Neutrophil (primary cell): ENCODE data around the gene FBN2.

Experiments used
- H3K27ac ChIP-seq: fragments of 200-600 bp; sonication (generic); 2 replicates; pipeline ENCODE4 v1.5.1; 2016; ENCODE audit warnings: mild to moderate bottlenecking, moderate library complexity
- H3K27me3 ChIP-seq: fragments of 200-600 bp; sonication (generic); 2 replicates; pipeline ENCODE4 v1.6.0; 2016; ENCODE audit warnings: mild to moderate bottlenecking
- H3K36me3 ChIP-seq: fragments of 200-600 bp; sonication (generic); 2 replicates; pipeline ENCODE4 v1.5.1; 2017
- H3K4me1 ChIP-seq, 2 experiments: fragments of 200-600 bp in 1 of 2; sonication (generic) in 1 of 2; 1 replicate in 1 of 2; 2 replicates in 1 of 2; pipeline versions ENCODE4 v1.5.1 to v1.6.1; 2013 to 2016; ENCODE audit warnings: low read depth in 1 of 2, low read length in 1 of 2, mild to moderate bottlenecking in 1 of 2, moderate library complexity in 1 of 2; ENCODE audit not compliant: control insufficient read depth in 1 of 2, insufficient read depth in 1 of 2
- H3K4me3 ChIP-seq, 2 experiments: fragments of 200-600 bp in 1 of 2; sonication (generic) in 1 of 2; 1 replicate in 1 of 2; 2 replicates in 1 of 2; pipeline ENCODE4 v1.5.1; 2013 to 2016; ENCODE audit warnings: low read depth in 1 of 2, low read length in 1 of 2, mild to moderate bottlenecking in 1 of 2, moderate library complexity in 1 of 2
- H3K9me3 ChIP-seq: fragments of 200-600 bp; sonication (generic); 2 replicates; pipeline ENCODE4 v1.5.1; 2016
- TF ChIP-seq, protein P1 (sequence below): fragments of 200-600 bp; sonication (generic); IDR thresholded peaks from 2 replicates; pipeline ENCODE4 v1.5.1; 2016; ENCODE audit warnings: antibody characterized with exemption

FBN2 gene

GRCh38 chr5:128228008-128228407 is 310.0 kb downstream of the FBN2 start:
- Histone ChIP-seq H3K36me3 (no peaks in the 10 kb centered on the region), H3K4me1 (no peaks in the 10 kb centered on the region), H3K4me3 (no peak overlapping the region), H3K27ac (no peak overlapping the region), H3K27me3 (no peaks in the 10 kb centered on the region), H3K9me3 (no peaks in the 10 kb centered on the region)
- TF ChIP-seq, protein P1, sequence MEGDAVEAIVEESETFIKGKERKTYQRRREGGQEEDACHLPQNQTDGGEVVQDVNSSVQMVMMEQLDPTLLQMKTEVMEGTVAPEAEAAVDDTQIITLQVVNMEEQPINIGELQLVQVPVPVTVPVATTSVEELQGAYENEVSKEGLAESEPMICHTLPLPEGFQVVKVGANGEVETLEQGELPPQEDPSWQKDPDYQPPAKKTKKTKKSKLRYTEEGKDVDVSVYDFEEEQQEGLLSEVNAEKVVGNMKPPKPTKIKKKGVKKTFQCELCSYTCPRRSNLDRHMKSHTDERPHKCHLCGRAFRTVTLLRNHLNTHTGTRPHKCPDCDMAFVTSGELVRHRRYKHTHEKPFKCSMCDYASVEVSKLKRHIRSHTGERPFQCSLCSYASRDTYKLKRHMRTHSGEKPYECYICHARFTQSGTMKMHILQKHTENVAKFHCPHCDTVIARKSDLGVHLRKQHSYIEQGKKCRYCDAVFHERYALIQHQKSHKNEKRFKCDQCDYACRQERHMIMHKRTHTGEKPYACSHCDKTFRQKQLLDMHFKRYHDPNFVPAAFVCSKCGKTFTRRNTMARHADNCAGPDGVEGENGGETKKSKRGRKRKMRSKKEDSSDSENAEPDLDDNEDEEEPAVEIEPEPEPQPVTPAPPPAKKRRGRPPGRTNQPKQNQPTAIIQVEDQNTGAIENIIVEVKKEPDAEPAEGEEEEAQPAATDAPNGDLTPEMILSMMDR, result no peak

DNA sequence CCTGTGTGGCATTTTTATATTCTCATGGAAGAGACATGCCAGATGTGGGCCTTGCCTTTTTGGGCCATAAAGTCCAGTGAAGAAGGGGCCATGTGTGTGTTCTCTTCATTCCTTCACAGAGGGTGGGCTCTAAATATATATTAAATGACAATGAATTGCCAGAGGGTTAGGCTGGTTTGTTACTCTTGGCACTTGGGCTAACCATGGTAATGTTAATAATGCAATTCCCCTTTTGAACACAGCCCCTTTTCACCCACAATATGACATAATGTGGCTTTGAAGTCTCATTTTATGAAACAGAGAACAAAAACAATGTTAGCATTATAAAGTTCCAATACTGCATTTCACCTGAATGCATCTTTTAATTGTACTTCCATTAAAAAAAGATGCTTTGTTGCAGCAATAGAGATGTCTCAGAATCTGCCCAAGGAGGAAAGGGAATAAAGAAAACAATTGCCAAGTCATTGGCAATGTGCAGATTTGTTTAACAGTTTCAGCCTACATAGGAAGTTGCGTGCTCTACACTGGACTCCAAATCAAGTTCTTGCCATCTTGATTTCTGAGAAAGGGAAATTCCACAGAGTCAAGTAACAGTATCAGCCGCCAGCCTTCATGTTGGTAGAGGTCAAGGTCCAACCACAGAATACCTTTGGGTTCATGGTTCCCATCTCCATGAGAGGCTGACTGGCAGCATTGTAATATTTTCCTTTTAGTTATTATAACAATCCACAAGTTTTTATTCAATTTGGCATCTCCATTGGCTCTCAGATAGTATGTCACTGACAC is 312.6 kb downstream of the FBN2 start:
- TF ChIP-seq, protein P1, result no peak
- no peaks in the 10 kb centered on the region for H3K4me1 ChIP-seq
- no peaks in the 10 kb centered on the region for H3K9me3 ChIP-seq
- H3K27ac ChIP-seq, result no peak overlapping the region
- H3K27me3 ChIP-seq, result no peaks in the 10 kb centered on the region
- no peaks in the 10 kb centered on the region for H3K36me3 ChIP-seq
- H3K4me3 ChIP-seq, result no peak overlapping the region

DNA sequence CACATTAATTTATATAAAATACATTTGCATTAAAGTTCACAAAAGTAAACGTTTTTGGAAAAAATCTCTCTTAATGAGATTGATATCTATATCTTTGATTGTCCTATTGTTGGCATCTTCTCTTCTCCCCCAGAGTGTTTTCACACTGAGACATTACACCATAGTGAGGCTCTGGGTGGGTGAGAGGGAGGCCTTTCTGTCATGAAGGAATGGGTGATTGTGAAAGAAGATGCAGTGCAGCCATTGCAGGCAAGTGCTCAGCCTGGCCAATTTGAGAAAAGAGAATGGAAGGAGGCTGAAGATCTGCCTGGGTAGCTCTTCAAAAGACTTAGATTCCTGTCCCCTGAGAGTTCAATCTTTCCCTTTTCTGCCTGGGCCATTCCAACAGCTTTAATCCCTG is 313.7 kb downstream of the FBN2 start:
- TF ChIP-seq, protein P1, result no peak
- Histone ChIP-seq H3K4me1 (no peaks in the 10 kb centered on the region), H3K27me3 (no peaks in the 10 kb centered on the region), H3K4me3 (no peak overlapping the region), H3K36me3 (no peaks in the 10 kb centered on the region), H3K27ac (no peak overlapping the region), H3K9me3 (no peaks in the 10 kb centered on the region)

DNA sequence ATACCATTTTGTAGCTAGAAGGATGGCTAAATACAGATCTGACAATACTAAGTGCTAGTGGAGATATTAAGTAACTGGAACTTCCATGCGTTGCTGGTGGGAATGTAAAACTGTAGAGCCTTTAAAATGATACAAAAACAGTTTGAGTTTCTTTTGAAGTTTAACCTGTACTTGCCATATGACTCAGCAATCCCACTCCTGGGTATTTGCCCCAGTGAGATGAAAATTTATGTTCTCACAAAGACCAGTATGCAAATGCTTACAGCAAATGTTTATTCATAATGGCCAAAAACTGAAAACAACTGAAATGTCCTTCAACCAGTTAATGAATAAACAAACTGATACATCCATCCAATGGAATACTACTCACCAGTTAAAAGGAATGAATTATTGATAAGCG is 317.2 kb downstream of the FBN2 start:
- Histone ChIP-seq H3K4me3 (no peak overlapping the region), H3K27me3 (no peaks in the 10 kb centered on the region), H3K36me3 (no peaks in the 10 kb centered on the region), H3K9me3 (no peaks in the 10 kb centered on the region), H3K4me1 (no peaks in the 10 kb centered on the region), H3K27ac (no peak overlapping the region)
- TF ChIP-seq, protein P1, result no peak

- Histone ChIP-seq H3K9me3 (no peaks in the 10 kb centered on the region), H3K36me3 (no peaks in the 10 kb centered on the region), H3K27ac (no peak overlapping the region), H3K4me3 (no peak overlapping the region), H3K4me1 (no peaks in the 10 kb centered on the region), H3K27me3 (no peaks in the 10 kb centered on the region)
- TF ChIP-seq, protein P1, result no peak
Measured at GRCh38 chr5:128216860-128217531, 321.0 kb downstream of the FBN2 start.
